Stimulated activated CD4-positive, alpha-beta T cell treated with anti-CD3 and anti-CD28 coated beads, TNF-alpha, amount 100 ng/mL, for 4 hours (primary cell): Measurements from ENCODE around the gene GRIK4.
"Not testable (repeated sequence)": the region's sequence is repeated elsewhere in the genome, so short reads cannot be mapped to it uniquely, and the experiment has no call there.

Source experiments
- DNase-seq, 3 experiments: peaks; one replicate each; pipeline ENCODE4 v3.0.0-alpha.2; 2020; ENCODE audit warnings: low read depth in 3 of 3

Gene GRIK4, protein sequence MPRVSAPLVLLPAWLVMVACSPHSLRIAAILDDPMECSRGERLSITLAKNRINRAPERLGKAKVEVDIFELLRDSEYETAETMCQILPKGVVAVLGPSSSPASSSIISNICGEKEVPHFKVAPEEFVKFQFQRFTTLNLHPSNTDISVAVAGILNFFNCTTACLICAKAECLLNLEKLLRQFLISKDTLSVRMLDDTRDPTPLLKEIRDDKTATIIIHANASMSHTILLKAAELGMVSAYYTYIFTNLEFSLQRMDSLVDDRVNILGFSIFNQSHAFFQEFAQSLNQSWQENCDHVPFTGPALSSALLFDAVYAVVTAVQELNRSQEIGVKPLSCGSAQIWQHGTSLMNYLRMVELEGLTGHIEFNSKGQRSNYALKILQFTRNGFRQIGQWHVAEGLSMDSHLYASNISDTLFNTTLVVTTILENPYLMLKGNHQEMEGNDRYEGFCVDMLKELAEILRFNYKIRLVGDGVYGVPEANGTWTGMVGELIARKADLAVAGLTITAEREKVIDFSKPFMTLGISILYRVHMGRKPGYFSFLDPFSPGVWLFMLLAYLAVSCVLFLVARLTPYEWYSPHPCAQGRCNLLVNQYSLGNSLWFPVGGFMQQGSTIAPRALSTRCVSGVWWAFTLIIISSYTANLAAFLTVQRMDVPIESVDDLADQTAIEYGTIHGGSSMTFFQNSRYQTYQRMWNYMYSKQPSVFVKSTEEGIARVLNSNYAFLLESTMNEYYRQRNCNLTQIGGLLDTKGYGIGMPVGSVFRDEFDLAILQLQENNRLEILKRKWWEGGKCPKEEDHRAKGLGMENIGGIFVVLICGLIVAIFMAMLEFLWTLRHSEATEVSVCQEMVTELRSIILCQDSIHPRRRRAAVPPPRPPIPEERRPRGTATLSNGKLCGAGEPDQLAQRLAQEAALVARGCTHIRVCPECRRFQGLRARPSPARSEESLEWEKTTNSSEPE

GRCh38 chr11:120511116-120511819 is at the start of gene GRIK4:
TSS of gene GRIK4 (plus strand) at chr11:120511748. CDS start at chr11:120660319, 148,571 bp downstream.
- peak; percentile 41 to 70 (median 44) for DNase-seq

DNA sequence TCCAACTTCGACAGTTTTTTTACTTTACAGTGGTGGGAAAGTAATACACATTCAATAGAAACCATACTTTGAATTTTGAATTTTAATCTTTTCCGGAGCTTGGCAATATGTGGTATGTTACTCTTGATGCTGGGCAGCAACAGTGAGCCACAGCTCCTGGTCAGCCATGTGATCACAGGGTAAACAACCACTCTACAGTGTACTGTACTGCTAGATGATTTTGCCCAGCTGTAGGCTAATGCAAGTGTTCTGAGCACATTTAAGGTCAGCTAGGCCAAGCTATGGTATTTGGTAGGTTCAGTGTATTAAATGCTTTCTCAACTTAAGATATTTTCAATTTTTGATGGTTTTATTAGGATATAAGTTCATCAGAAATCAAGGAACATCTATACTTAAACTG is 48.7 kb upstream of the GRIK4 start:
- DNase-seq, result no peak

DNA sequence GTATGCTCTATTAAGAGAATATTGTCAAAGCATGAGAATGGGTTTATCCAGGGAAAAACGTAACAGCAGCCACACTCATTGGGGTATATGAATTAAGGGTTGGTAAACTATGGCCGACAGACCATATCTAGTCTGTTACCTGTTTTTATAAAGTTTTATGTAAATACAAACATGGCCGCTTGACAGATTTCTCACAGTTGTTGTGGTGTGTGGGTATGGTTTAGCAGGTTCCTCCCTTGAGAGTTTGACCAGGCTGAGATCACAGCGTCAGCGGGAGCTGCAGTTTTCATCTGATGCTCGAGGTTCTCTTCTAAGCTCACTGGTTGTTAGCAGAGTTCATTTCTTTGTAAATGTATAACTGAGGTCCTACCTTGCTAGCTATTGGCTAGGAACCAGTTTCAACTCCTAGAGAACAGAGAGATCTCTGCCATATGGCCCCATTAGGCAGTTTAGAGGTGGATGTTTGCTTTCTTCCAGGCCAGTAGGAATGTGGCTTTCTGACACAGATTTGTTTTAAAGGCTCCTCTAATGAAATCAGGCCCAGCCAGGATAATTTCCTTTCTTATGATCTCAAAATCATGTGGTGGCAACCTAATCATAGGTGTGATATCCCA is 45.5 kb upstream of the GRIK4 start:
- DNase-seq, result no peak

DNA sequence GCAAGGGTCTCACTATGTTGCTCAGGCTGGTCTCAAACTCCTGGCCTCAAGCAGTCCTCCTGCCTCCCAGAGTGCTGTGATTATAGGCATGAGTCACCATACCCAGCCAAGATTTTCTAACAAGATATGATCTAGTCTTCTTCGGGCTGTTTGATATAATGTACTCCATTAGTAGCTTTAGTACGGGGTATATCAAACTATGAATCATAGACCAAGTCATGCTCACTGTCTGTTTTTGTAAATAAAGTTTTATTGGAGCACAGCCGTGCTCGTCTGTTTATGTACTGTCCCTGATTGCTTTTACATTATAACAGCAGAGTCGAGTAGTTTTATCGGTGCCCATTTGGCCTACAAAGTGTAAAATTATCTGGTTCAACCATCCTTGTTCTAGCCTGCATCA is 43.9 kb upstream of the GRIK4 start:
- no peak for DNase-seq

DNA sequence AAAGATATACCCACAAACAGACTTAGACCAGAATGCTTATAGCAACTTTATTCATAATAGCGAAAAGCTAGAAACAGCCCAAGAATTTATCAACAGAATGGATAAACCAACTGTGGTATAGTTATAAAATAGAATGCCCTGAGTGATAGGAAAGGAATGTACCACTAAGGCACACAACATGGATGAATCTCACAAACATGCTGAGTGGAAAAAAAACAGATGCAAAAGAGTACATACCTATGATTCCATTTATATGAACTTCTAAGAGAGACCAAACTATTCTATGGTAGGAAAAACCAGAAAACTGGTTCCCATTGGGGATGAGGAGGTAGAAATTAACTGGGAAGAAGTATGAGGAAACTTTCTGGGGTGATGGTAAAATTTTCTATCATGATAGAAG is 40.4 kb upstream of the GRIK4 start:
- no peak for DNase-seq

DNA sequence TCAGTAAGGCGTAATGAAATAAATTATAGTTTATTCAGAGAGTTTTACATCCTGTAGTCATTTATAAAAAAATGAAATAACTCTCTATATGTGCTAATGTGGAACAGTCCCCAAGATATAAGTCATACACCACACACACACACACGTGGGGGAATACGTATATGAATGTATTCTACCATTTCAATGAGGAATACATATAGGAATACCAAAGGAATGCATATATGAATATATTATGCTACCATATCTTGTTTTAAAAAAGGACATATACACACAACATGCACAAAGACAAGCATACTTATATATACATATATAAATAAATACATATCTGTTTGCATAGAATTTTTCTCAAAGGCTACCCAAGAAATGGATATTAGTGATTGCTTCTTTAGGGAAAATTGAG is 39.6 kb upstream of the GRIK4 start:
- no peak for DNase-seq

DNA sequence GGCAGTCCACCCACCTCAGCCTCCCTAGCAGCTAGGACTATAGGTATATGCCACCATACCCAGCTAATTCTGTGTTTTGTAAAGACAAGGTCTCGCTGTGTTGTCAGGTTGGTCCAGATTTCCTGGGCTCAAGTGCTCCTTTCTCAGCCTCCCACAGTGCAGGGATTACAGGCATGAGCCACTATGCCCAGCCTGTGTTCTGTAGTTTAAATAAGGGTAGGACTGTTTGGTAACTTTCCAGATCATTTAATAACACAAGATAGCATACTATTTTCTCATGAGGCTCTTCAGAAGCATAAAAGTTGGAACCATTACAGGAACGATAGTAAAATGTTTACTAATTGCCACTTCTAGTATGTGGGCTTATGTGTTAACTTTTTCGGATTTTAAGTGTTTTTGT is 38.0 kb upstream of the GRIK4 start:
- DNase-seq, result no peak

DNA sequence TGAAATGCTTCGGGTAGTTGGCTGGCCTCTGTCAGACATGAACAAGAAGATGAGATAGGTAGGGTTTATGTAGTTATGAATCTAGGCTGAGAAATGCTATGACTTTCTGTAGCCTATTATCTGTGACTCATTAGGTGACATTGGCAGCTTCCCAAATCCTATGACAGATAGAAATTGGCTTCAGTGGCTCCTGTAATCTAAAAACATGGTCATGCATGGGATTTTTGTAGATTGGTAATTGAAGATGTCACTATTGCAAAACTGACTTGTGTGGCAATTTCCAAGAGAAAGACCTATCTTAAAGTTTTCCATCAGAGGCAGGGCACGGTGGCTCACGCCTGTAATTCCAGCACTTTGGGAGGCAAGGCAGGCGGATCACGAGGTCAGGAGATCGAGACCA is 29.4 kb upstream of the GRIK4 start:
- no peak for DNase-seq

DNA sequence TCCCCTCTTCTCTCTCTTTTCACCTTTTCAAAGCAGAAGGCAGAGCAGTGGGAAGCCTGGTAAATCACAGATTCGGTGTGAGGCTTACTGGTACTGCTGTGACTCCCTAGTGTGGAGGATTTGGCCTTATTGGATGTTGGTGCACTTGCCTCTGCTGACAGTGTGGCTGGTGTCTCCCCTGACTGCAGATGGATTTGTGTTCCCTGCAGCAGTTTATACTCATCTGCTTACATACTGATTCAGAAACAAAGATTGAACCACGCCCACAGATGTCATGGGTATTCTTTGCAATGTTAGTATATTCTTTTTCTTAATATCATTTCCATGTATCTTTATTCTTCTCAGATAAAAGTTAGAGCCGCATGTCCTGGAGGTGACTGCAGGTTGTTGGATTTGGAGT is 26.8 kb upstream of the GRIK4 start:
- no peak for DNase-seq

GRCh38 chr11:120486138-120486537 is 25.4 kb upstream of the GRIK4 start:
- no peak for DNase-seq

- DNase-seq, result no peak
Observed at GRCh38 chr11:120489799-120490198, 21.7 kb upstream of the GRIK4 start.

DNA sequence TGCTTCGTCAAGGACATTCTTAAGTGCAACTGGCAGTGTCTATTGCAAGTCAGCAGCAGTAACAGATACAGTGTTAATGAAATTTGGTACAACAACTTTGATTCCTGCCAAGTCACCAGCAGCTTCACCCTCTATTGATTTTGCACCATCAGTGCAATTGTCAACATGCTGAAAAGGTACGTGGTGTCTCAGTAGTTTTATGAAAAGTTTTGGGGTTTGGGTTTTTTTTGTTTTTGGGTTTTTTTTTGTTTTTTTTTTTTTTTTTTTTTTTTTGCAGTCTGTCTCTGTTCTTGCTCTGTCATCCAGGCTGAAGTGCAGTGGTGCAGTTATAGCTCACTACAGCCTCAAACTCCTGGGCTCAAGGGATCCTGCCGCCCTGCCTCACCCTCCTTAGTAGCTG is 19.1 kb upstream of the GRIK4 start:
- no peak for DNase-seq

DNA sequence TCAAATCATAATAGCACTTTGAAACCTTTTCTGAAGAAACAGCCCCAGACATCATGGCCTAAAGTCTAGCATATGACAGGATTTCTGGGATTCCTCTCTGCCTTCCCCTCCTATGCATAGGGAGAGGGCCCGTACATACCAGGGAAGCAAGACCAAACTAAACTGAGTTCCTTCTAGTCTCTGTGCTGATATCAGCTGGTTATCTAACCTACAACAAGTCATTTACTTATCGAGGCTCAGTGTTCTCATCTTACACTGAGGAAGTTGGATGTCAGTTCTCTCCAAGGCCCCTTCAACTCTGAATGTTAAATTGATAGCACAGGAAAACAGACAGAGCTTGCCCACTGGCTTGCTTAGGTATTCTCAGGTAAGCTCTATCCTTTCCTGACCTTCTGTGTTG is 17.0 kb upstream of the GRIK4 start:
- no peak for DNase-seq

DNA sequence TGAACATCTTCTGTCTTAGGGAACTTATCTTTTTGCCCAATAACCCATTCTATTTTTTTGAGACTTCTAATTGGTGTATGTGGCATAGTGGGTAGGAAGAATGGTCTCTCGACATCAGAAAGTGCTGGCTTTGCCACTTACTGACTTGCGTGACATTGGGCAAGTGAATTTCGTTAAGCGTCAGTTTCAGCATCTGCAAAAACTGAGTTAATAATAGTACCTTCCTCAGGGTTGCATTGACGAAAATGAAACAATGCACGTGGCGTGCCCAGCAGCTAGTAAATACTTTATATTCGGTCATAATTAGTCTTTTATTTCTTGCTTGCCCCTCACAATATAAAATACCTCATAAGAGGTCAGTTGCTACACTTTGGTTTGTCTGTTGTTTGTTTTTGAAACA is 12.5 kb upstream of the GRIK4 start:
- DNase-seq, result no peak

DNA sequence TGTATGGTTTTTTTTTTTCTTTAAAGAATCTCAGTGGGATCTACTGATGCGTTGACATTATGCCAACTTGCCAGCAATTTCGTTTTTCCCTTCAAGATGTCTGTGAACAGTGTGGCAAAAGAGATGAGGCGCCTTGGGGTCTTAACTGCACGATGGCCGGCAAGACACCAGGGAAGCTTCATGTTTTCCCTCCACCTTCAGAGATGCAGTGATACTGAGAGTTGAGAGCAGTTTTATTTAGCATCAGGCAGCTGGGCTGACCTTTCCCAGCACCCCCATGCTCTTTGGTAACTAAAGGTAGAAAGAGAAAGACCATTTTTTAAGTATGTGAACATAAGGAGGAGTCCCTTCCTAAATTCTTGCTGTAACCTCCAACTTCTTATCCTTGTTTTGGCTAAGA is 11.7 kb upstream of the GRIK4 start:
- DNase-seq, result no peak

GRCh38 chr11:120500414-120501071 is 11.0 kb upstream of the GRIK4 start:
- DNase-seq, result no peak

- no peak for DNase-seq
Observed at GRCh38 chr11:120501440-120501839, 10.1 kb upstream of the GRIK4 start.

DNA sequence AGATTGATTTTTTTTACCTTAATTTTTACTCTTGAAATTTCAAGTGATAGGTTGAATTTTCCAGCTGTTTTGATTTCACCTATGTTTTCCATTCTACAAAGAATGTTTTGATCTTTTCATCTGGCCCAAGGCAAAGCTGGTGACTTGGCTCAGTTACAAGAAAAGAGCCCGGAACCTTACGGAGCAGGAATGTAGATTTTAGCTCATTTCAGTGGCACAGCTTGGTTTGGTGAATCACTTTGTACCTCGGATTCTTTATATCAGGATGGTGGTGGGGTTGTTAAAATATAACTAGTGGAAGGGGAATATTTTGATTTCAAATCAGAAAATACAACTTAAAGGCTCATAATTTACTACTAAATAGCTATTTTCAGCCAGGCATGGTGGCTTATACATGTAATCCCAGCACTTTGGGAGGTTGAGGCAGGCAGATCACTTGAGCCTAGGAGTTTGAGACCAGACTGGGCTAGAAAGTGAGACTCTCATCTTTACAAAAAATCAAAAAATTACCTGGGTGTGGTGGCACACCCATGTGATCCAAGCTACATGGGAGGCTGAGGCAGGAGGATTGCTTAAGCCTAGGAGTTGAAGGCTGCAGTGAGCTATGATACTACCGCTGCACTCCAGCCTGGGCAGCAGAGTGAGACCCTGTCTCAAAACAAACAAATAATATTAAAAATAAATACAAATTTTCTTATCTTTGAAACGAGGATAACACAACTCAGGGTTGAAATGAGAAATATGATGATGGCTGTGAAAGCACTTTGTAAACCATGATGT is 9.4 kb upstream of the GRIK4 start:
- no peak for DNase-seq

DNA sequence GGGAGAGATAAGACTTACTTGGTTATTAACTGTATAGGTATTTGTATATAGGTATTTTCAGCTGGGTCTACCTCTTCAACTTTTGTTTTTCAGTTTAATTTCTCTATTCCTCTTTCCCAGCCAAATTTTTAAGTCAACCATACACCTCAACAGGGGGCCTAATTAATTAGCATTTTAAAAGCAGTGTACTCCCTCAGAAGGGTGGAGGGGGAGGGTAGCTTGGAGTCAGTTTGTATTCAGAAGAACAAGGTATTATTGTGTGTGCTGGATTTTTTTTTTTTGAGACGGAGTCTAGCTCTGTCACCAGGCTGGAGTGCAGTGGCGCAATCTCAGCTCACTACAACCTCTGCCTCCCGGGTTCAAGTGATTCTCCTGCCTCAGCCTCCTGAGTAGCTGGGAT is 8.0 kb upstream of the GRIK4 start:
- not testable (repeated sequence) for DNase-seq

DNA sequence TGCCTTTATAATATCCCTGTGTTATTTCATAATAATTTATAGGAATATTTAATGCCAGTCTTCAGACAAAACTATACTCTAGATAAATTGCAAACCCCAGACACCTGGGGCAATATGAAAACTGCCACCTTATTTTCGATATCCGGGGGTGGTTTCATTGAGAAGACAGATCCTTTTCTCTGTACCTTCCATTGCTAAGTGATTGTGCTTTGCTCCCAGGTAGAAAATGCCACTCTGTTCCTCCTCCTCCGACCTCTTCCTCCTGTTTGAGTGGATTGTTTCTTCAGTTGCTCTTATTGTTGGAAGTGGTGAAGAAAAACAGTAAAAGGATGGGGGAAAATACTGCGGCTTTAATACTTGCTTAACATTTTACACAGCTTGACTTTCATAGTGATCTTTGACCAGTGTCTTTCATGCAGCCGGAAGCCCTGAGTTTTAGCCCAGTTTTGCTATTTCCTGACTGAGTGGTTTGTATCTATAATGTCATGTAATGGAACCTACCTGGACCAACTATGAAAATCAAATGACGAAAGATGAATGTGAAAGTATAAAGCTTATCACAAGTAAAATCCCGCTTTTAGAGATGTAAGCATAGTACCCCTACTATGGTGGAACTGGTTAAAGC is 5.6 kb upstream of the GRIK4 start:
- DNase-seq, result no peak
